CD14-positive monocyte (primary cell): Measurements from ENCODE around the gene TEKT2. TPM values are rescaled to one million over a fixed set of nuclear protein-coding genes. Genes with fewer than 3 reads are reported as not detected.

Experiments
- DNase-seq, 3 donors: peaks; one replicate each; pipeline ENCODE4 v3.0.0-alpha.2; 2011 to 2022
- H2AFZ ChIP-seq: 2 replicates; pipeline ENCODE4 v1.6.0; 2012; ENCODE audit warnings: mild to moderate bottlenecking, low read depth, low read length, inconsistent platforms; ENCODE audit not compliant: insufficient read depth, poor library complexity, severe bottlenecking
- H3K27ac ChIP-seq, 2 donors: 1 replicate in 1 of 2; 2 replicates in 1 of 2; pipeline ENCODE4 v1.5.1; 2012 to 2013; ENCODE audit warnings: low read length in 2 of 2, control low read depth in 1 of 2, inconsistent platforms in 1 of 2, low read depth in 1 of 2, mild to moderate bottlenecking in 1 of 2
- H3K27me3 ChIP-seq, 2 donors: one replicate each; pipeline versions ENCODE4 v1.6.0 to v1.6.1; 2011 to 2013; ENCODE audit warnings: low read length in 2 of 2; ENCODE audit not compliant: control insufficient read depth in 2 of 2, insufficient read depth in 2 of 2
- H3K36me3 ChIP-seq, 2 donors: replicated peaks in 1 of 2; 1 replicate in 1 of 2; 2 replicates in 1 of 2; pipeline versions ENCODE4 v1.5.1 to v1.6.1; 2012 to 2013; ENCODE audit warnings: low read length in 2 of 2, control low read depth in 1 of 2, inconsistent platforms in 1 of 2, mild to moderate bottlenecking in 1 of 2; ENCODE audit not compliant: insufficient read depth in 2 of 2, control insufficient read depth in 1 of 2
- H3K4me1 ChIP-seq, 2 donors: 1 replicate in 1 of 2; 2 replicates in 1 of 2; pipeline versions ENCODE4 v1.5.1 to v1.6.1; 2012 to 2013; ENCODE audit warnings: low read length in 2 of 2, control low read depth in 1 of 2, inconsistent platforms in 1 of 2, mild to moderate bottlenecking in 1 of 2, moderate library complexity in 1 of 2; ENCODE audit not compliant: insufficient read depth in 2 of 2, control insufficient read depth in 1 of 2
- H3K4me2 ChIP-seq: replicated peaks from 2 replicates; pipeline ENCODE3; 2012; ENCODE audit warnings: low read length, moderate library complexity, mild to moderate bottlenecking; ENCODE audit not compliant: poor library complexity, severe bottlenecking; ENCODE audit errors: extremely low read depth
- H3K4me3 ChIP-seq, 3 experiments: fragments of 200-600 bp in 1 of 3; sonication (generic) in 1 of 3; replicated peaks in 1 of 3; 1 replicate in 2 of 3; 2 replicates in 1 of 3; pipeline ENCODE4 v1.5.1; 2011 to 2013; ENCODE audit warnings: low read length in 3 of 3, mild to moderate bottlenecking in 3 of 3, control low read depth in 2 of 3, low read depth in 2 of 3, inconsistent platforms in 1 of 3, moderate library complexity in 1 of 3
- H3K79me2 ChIP-seq: 2 replicates; pipeline ENCODE4 v1.6.0; 2012; ENCODE audit warnings: mild to moderate bottlenecking, control low read depth, inconsistent platforms, low read length, moderate library complexity; ENCODE audit not compliant: insufficient read depth
- H3K9ac ChIP-seq: 2 replicates; pipeline ENCODE4 v1.6.0; 2017; ENCODE audit warnings: low read length, mild to moderate bottlenecking; ENCODE audit not compliant: insufficient read depth, poor library complexity, severe bottlenecking
- H3K9me3 ChIP-seq, 2 donors: replicated peaks in 1 of 2; 1 replicate in 1 of 2; 2 replicates in 1 of 2; pipeline versions ENCODE4 v1.5.1 to v1.6.1; 2012 to 2013; ENCODE audit warnings: low read length in 2 of 2, control low read depth in 1 of 2; ENCODE audit not compliant: control insufficient read depth in 1 of 2, insufficient read depth in 1 of 2
- H4K20me1 ChIP-seq: 2 replicates; pipeline ENCODE4 v1.6.0; 2012; ENCODE audit warnings: mild to moderate bottlenecking, low read length, control low read depth, moderate library complexity; ENCODE audit not compliant: insufficient read depth
- H3K27ac Mint-ChIP-seq, 7 donors: one replicate each; pipeline ENCODE4 v1.8.0; 2020; ENCODE audit warnings: mild to moderate bottlenecking in 7 of 7, mixed read lengths in 7 of 7, moderate library complexity in 6 of 7, inconsistent platforms in 2 of 7
- H3K27me3 Mint-ChIP-seq, 3 donors: one replicate each; pipeline ENCODE4 v1.8.0; 2021 to 2022; ENCODE audit warnings: low read depth in 3 of 3, mild to moderate bottlenecking in 3 of 3, mixed read lengths in 3 of 3, moderate library complexity in 3 of 3, inconsistent platforms in 1 of 3
- H3K36me3 Mint-ChIP-seq, 2 donors: one replicate each; pipeline ENCODE4 v1.8.0; 2020; ENCODE audit warnings: mixed read lengths in 2 of 2, inconsistent platforms in 1 of 2, mild to moderate bottlenecking in 1 of 2
- H3K4me1 Mint-ChIP-seq: one replicate; pipeline ENCODE4 v1.8.0; 2020; ENCODE audit warnings: mild to moderate bottlenecking, mixed read lengths
- H3K4me3 Mint-ChIP-seq, 2 donors: one replicate each; pipeline ENCODE4 v1.8.0; 2020; ENCODE audit warnings: mild to moderate bottlenecking in 2 of 2, mixed read lengths in 2 of 2, moderate library complexity in 1 of 2
- H3K9me3 Mint-ChIP-seq, 7 donors: one replicate each; pipeline ENCODE4 v1.8.0; 2020 to 2022; ENCODE audit warnings: mixed read lengths in 7 of 7, mild to moderate bottlenecking in 6 of 7, moderate library complexity in 6 of 7, inconsistent platforms in 2 of 7
- WGBS: methylation state at CpG from one replicate; pipeline ENCODE4 v1.1.5; 2013; ENCODE audit warnings: missing lambda C conversion rate; ENCODE audit not compliant: insufficient coverage; 5-methylcytosine and 5-hydroxymethylcytosine counted together
- intact Hi-C, 2 donors: fragments of 100-400 bp; cut with micrococcal nuclease; formaldehyde crosslinking; loops; one replicate each; pipeline versions ENCODE4 v1.15.0 to v1.15.1; 2023
- polyA plus RNA-seq, 3 donors: library from polyadenylated mRNA; depleted of rRNA in 1 of 3; unstranded in 2 of 3; stranded (reverse) in 1 of 3; fragments of 300-500 nt in 2 of 3; fragments of >200 nt in 1 of 3; fragmentation: Illumina TruSeq in 2 of 3; gene quantifications; 1 replicate in 2 of 3; 2 replicates in 1 of 3; pipeline ENCODE4 v1.2.3, GENCODE V29; 2012 to 2021
- TF ChIP-seq, protein P1 (sequence below): fragments of 200-600 bp; IDR thresholded peaks from one replicate; pipeline ENCODE4 v1.8.0; 2022; ENCODE audit warnings: antibody characterized with exemption, mild to moderate bottlenecking

Gene TEKT2
- polyA plus RNA-seq, 3 donors: 0.23 TPM; not detected in 2

DNA sequence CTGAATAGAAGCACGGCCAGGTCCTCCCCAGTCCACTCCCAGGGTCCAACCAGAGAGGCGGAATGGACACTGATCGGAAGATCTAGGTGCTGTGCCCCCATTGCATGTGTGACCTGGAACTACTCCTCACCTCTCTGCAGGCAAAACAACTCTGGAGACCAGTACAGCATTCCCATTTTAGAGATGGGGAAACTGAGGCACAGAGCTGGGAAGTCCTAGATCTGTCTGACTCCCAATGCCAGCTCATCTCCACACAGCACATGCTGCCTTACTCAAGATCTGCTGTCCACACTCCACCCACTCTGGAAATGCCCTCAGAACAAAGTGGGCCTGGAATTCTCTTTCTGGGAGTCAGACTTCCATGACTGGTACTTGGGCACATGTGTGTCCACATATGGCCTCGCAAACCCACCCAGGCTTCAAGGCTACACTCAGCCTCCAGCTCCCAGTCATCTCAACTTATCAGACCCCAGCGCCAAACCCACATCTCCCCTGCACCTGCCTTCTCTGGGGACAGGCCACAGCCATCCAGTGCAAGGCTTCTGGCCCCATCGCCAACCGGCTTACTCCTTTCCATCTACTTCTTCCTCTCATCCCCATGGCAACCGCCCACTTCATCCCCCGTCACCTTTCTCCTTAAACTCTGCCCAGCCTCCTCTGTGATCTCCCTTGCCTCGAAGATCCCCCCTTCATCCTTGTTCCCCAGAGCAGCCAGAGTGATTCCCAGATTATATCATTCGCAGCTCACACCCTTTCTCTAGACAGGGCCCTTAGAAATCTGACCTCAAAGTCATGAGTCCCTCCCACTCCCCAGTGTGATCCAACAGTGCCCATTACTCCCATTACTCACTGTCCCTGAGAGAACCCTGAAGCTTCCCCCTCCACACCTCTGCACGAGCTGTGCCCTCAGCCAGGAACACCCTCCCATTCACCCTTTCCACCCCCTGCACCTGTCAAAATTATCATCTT, 38.5 kb downstream of the TEKT2 start:
- Histone ChIP-seq H3K4me2 (peak overlapping the region; percentile 90), H3K27me3 (no peaks in the 10 kb centered on the region), H2AFZ (peak overlapping the region; percentile 87), H3K9me3 (no peaks in the 10 kb centered on the region), H3K27ac (peak overlapping the region; percentile 88 to 91), H3K36me3 (no peaks in the 10 kb centered on the region), H3K4me1 (peaks cover 67 to 80% of the 10 kb centered on the region in 2 donors), H3K4me3 (peak overlapping the region; percentile 23 to 76 (median 28)), H3K9ac (peak overlapping the region; percentile 65), H3K79me2 (peaks cover 14% of the 10 kb centered on the region), H4K20me1 (no peaks in the 10 kb centered on the region)
- DNase-seq: peak in 2 of 3 donors; percentile 14 to 42
- peaks cover 69% of the 10 kb centered on the region for H3K4me1 Mint-ChIP-seq
- intact Hi-C loops: no loop called here
- H3K36me3 Mint-ChIP-seq: peaks cover 6 to 9% of the 10 kb centered on the region in 2 donors
- WGBS: 79% methylated on average over 9 of the region's 12 CpGs
- peak overlapping the region; percentile 77 to 85 for H3K4me3 Mint-ChIP-seq
- TF ChIP-seq, protein P1, sequence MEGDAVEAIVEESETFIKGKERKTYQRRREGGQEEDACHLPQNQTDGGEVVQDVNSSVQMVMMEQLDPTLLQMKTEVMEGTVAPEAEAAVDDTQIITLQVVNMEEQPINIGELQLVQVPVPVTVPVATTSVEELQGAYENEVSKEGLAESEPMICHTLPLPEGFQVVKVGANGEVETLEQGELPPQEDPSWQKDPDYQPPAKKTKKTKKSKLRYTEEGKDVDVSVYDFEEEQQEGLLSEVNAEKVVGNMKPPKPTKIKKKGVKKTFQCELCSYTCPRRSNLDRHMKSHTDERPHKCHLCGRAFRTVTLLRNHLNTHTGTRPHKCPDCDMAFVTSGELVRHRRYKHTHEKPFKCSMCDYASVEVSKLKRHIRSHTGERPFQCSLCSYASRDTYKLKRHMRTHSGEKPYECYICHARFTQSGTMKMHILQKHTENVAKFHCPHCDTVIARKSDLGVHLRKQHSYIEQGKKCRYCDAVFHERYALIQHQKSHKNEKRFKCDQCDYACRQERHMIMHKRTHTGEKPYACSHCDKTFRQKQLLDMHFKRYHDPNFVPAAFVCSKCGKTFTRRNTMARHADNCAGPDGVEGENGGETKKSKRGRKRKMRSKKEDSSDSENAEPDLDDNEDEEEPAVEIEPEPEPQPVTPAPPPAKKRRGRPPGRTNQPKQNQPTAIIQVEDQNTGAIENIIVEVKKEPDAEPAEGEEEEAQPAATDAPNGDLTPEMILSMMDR: no peak
- H3K27me3 Mint-ChIP-seq: peaks cover 6 to 15% (median 10%) of the 10 kb centered on the region in 3 donors
- peak overlapping the region; percentile 92 to 96 (median 95) for H3K27ac Mint-ChIP-seq
- H3K9me3 Mint-ChIP-seq: no peaks in the 10 kb centered on the region

DNA sequence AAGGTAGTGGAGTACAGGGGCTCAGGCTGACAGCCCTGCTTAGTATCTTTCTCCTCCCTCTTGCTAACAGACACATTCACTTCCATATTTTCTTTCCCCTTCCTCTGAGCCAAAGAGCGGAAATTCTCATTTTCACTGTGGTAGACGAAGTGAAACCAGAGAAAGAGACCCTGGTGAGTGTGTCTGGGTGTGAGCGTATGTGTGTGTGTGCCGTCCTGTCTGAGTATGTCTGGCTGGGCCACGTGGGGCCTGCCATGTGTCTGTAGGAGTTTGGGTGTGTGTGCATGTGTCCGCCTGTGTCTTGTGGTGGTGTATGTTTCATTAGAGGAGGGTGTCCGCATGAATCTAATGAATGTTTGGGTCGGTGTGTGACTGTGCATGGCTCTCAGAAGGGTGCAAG, 39.5 kb downstream of the TEKT2 start:
- no peaks in the 10 kb centered on the region for H3K9me3 Mint-ChIP-seq
- H3K27ac Mint-ChIP-seq: peak overlapping the region; percentile 92 to 96 (median 95)
- Histone ChIP-seq H2AFZ (peak overlapping the region; percentile 87), H3K4me1 (peaks cover 69 to 85% of the 10 kb centered on the region in 2 donors), H3K9me3 (no peaks in the 10 kb centered on the region), H3K36me3 (no peaks in the 10 kb centered on the region), H3K27ac (peak overlapping the region; percentile 88 to 91), H3K27me3 (no peaks in the 10 kb centered on the region), H3K4me2 (peak overlapping the region; percentile 90), H4K20me1 (no peaks in the 10 kb centered on the region), H3K4me3 (peak overlapping the region; percentile 23 to 76 (median 28)), H3K79me2 (peaks cover 14% of the 10 kb centered on the region), H3K9ac (peak overlapping the region; percentile 65)
- peaks cover 5 to 9% of the 10 kb centered on the region in 2 donors for H3K36me3 Mint-ChIP-seq
- TF ChIP-seq, protein P1: no peak
- peak overlapping the region; percentile 77 to 85 for H3K4me3 Mint-ChIP-seq
- intact Hi-C loops: no loop called here
- DNase-seq: peak; percentile 83 to 87 (median 87)
- H3K4me1 Mint-ChIP-seq: peaks cover 75% of the 10 kb centered on the region
- WGBS: 0% methylated on average over 7 of the region's 8 CpGs
- peaks cover 6 to 15% (median 10%) of the 10 kb centered on the region in 3 donors for H3K27me3 Mint-ChIP-seq
